Measurements from ENCODE around the gene IL36B.

Gene IL36B

DNA sequence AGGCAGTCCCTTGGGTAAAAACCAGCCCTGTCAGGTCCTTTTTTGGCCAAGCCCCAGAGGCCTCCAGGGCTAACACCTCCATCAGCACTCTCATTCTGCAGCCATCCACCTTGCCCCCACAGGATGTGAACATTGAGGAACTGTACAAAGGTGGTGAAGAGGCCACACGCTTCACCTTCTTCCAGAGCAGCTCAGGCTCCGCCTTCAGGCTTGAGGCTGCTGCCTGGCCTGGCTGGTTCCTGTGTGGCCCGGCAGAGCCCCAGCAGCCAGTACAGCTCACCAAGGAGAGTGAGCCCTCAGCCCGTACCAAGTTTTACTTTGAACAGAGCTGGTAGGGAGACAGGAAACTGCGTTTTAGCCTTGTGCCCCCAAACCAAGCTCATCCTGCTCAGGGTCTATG lies 22.4 kb upstream of the IL36B start:
- no peak for DNase-seq

DNA sequence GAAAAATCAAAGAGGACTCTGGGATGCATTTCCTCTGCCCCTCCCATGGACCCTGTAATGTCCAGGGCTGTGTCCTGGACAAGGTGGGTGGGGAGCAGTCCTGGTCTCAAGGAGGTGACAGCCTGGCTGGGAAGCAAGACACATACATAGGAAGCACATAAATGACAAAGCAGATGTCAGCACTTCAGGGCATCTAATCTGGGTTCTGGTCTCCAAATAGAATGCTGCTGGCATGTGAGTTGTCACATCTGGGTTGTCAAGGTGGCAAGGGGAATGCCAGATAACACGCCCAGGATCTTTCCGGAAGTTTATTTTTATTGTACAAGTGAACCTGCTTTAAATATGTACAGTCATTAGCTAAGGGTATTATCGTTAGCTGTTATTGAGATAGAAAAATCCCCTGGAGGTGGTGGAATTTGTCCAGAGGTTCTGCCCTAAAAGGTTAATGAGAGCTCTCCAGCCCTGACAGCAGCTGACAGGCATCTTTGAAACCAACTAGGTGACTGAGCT lies 20.7 kb upstream of the IL36B start:
- no peak for DNase-seq

DNA sequence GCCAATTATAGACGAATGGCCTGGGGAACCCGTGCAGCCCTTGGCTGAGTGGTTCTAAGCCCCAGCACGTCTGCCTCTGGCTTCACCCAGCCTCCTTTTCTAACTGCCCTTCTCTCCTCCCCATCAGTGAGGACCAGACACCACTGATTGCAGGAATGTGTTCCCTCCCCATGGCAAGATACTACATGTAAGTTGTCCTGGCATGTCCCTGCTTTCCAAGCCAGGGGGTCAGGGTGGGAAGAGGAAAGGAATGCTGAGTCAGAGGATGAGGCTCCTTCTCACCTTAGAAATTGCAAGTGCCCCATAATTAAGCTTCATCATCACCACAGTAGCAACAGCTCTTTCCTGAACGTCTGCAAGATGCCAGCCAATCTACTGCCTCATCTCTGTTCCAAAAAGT lies 19.9 kb upstream of the IL36B start:
- DNase-seq, result no peak

- no peak for DNase-seq
Observed at GRCh38 chr2:113070606-113070975, 17.9 kb upstream of the IL36B start.

- no peak for DNase-seq
Observed at GRCh38 chr2:113069676-113070605, 17.3 kb upstream of the IL36B start.

DNA sequence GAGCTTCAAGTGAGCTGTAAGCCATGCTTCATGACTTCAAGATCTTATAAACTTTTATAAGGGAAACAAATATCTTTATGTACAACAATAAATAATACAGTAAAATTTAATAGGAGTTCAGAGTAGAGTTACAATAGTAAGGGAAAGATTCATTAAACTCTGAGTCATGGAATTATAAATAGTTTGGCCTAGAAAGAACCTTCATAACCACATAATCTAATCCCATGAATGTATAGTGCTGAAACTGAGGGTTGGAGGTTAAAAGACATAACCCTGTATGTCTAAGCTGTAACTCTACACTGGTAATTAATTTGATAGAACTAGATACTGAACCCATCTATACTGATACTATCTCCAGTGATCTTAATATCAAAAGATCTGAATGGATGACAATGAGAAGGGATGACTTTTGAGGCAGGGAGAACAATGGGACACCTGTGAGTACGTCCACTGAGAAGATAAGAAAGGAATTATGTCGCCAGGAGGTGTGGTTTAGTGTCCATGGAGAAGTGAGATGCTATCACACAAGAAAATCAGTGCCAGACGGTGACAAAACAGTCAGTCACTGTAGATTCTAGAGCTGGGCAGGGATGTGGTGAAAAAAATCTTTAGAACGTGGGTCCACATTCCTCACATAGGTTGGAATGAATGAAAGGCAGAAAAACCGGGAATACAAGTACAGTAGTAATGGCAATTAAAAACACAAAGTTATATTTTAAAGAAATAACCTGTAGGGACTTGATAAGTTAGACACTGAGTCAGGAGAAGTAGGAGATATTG lies 16.2 kb upstream of the IL36B start:
- no peak for DNase-seq

GRCh38 chr2:113068249-113068648 lies 15.6 kb upstream of the IL36B start:
- DNase-seq, result no peak

- DNase-seq, result no peak
Observed at GRCh38 chr2:113067681-113068080, 15.0 kb upstream of the IL36B start, which contains the start of gene IL1F10. Gene IL1F10 (plus strand): TSS chr2:113067970. CDS start chr2:113072739, 4,769 bp downstream.

DNA sequence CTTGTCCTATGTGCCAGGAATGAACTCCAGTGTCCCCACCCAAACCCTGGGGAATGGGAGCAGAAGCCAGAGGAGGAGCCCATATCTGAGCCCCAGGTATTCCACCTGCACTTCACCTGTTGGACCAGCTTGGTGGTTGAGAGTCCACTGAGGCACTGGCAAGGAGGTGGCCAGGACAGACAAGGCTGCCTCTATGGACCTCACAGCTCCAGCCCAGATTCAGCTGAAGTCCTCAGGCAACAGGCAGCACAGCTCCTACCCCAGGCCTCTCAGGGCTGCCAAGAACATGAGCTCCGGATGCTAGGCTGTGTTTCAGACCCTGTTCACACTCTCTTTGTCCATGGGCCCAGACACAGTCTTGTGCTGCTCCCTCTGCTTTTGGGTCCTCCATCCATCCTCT lies 12.2 kb upstream of the IL36B start:
- no peak for DNase-seq

DNA sequence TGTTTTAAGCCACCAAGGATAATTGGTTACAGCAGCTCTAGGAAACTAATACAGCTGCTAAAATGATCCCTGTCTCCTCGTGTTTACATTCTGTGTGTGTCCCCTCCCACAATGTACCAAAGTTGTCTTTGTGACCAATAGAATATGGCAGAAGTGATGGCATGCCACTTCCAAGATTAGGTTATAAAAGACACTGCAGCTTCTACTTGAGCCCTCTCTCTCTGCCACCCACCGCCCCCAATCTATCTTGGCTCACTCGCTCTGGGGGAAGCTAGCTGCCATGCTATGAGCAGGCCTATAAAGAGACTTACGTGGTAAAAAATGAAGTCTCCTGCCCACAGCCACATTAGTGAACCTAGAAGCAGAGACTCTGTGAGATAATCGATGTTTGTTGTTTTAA lies 11.6 kb upstream of the IL36B start:
- no peak for DNase-seq

DNA sequence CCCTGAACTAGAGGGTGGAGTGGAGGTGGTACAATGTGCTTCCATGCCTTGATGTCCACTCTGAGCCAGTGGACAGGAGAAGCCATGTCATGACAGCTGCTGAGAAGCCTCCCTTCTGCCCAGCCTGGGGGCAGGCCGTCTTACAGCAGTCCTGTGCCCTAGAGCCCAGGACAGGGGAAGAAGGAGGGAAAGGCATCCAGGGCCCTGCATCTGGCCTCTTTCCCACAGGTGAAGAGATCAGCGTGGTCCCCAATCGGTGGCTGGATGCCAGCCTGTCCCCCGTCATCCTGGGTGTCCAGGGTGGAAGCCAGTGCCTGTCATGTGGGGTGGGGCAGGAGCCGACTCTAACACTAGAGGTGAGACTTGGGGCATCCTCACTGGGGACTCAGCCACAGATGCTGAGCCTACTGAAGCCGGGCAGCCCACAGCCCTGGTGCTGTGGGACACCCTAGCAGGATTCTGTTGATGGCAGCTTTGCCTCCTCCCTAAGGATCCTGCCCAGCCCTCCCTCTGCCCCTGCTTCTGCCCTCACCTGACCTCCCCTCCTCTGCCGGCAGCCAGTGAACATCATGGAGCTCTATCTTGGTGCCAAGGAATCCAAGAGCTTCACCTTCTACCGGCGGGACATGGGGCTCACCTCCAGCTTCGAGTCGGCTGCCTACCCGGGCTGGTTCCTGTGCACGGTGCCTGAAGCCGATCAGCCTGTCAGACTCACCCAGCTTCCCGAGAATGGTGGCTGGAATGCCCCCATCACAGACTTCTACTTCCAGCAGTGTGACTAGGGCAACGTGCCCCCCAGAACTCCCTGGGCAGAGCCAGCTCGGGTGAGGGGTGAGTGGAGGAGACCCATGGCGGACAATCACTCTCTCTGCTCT lies 9.5 kb upstream of the IL36B start:
- no peak for DNase-seq

- no peak for DNase-seq
Observed at GRCh38 chr2:113061241-113061640, 8.6 kb upstream of the IL36B start.

DNA sequence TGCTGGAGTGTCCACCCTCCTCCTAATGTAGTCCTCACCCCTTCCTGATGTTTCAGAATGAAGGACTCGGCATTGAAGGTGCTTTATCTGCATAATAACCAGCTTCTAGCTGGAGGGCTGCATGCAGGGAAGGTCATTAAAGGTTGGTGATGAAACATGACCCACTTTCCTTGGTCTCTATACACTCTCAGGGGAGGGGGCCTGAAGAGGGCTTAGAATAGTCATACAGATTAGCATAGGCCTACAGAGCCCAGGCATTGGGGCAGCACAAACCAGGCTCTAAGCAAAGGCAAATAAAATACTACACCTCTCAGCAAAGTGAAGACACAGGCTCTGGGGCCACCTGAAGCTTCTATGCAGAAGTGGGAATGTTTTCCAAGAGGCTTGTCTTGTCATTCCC lies 8.1 kb upstream of the IL36B start:
- no peak for DNase-seq

DNA sequence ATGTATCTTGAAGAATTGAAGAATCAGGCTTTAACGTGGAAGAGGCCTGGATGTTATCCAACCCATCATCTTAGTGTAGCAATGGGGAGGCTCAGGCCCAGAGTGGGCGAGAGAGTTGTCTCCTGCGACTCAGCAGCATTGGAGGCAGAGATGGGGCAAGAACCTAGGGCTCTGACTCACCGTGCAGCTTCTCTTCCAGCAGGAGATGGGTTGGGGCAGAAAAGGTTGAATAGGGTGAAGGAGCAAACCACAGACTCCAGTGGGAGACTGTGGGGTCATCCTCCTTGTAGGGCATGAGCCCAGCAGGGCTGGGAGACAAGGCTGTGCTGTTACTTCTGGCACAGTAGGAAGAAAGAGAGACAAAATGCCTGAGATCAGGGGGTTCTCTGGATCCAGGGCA lies 7.7 kb upstream of the IL36B start:
- no peak for DNase-seq

- no peak for DNase-seq
Observed at GRCh38 chr2:113058998-113059960, 6.6 kb upstream of the IL36B start, which contains the start of gene IL36RN. Gene IL36RN (plus strand): TSS chr2:113059198. CDS start chr2:113059439, 241 bp downstream.

GRCh38 chr2:113058411-113058994 lies 5.8 kb upstream of the IL36B start:
- no peak for DNase-seq

- no peak for DNase-seq
Observed at GRCh38 chr2:113057117-113057516, 4.5 kb upstream of the IL36B start.

GRCh38 chr2:113056521-113056920 lies 3.9 kb upstream of the IL36B start:
- no peak for DNase-seq

- no peak for DNase-seq
Observed at GRCh38 chr2:113054066-113054465, 1.4 kb upstream of the IL36B start.

DNA sequence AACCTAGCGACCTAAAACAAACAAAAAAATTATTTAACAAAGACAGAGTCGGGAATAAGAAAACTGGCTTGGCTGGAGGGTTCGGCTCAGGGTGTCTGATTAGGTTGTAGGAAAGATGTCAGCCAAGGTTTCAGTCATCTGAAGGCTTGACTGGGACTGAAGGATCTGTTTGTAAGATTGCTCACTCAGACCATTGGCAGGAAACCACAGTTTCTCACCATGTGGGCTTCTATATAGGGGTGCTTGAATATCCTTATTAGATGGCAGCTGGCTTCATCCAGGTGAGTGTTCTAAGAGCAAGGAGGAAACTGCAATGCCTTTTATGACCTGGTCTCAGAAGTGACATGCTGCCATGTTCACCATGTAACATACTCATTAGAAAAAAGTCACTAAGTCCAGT lies 999 bp upstream of the IL36B start:
- no peak for DNase-seq
